HG03342 (cell line): ENCODE measurements around the gene TOR4A.

Source experiments
- ATAC-seq: cut with Tn5 transposase; IDR thresholded peaks from one replicate; pipeline ENCODE4 v1.9.1; 2021; ENCODE audit warnings: mild to moderate bottlenecking, moderate library complexity; ENCODE audit not compliant: unreplicated experiment

TOR4A gene

GRCh38 chr9:137331929-137332328, 54.4 kb downstream of the TOR4A start:
- ATAC-seq = no peak
